Fibroblast of lung (primary cell): ENCODE data around the gene SLC9B2.

Source experiments
- EZH2 ChIP-seq: IDR thresholded peaks from 2 replicates; pipeline ENCODE4 v1.5.1; 2012; ENCODE audit warnings: low read length, control low read depth, mild to moderate bottlenecking; ENCODE audit errors: missing control alignments
- TF ChIP-seq, protein P1 (sequence below), 2 donors: IDR thresholded peaks in 1 of 2; conservative IDR thresholded peaks in 1 of 2; 1 replicate in 1 of 2; 2 replicates in 1 of 2; pipeline ENCODE4 v1.5.1; 2011 to 2012; ENCODE audit warnings: low read length in 2 of 2, control low read depth in 1 of 2, inconsistent platforms in 1 of 2, low read depth in 1 of 2, mild to moderate bottlenecking in 1 of 2

DNA sequence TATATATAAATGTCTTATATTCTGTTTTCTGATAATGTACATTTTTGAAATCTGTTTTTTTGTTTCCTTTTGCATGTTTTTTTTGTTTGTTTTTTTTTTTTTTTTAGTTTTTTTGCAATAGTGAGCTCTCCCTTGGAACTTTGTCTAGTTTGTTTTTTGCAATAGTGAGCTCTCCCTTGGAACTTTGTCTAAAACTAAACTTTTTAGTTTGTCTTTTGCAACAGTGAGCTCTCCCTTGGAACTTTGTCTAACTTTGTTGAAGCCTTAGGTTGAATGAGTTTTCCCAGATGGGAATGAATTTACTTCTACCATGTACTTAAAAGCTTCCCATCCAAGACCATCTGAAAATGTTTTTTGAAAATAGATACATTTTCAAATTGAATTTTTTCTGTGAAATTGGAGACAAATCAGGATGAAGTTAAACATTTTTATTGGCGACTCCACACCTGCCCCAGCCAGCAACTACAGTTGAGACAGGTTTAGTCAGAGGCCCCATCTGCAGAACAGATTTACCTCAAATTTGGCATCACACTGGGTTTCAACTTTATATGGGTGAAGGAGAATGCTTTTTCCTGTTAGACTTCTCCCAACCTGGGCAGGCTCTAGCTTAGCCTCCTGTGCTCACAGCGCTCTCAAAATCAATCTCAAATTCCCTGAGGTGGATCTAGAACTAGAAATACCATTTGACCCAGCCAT, 16.0 kb downstream of the SLC9B2 start:
- TF ChIP-seq, protein P1, sequence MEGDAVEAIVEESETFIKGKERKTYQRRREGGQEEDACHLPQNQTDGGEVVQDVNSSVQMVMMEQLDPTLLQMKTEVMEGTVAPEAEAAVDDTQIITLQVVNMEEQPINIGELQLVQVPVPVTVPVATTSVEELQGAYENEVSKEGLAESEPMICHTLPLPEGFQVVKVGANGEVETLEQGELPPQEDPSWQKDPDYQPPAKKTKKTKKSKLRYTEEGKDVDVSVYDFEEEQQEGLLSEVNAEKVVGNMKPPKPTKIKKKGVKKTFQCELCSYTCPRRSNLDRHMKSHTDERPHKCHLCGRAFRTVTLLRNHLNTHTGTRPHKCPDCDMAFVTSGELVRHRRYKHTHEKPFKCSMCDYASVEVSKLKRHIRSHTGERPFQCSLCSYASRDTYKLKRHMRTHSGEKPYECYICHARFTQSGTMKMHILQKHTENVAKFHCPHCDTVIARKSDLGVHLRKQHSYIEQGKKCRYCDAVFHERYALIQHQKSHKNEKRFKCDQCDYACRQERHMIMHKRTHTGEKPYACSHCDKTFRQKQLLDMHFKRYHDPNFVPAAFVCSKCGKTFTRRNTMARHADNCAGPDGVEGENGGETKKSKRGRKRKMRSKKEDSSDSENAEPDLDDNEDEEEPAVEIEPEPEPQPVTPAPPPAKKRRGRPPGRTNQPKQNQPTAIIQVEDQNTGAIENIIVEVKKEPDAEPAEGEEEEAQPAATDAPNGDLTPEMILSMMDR (conservative IDR thresholded peaks at IDR 0.05 in 1 of 2, IDR thresholded peaks at IDR 0.05 in 1 of 2; ENCODE audit: low read depth in 1 of 2, low read length in 2 of 2): no peak
- TF ChIP-seq EZH2: no peak
